ENCODE measurements around the gene PLAU. TPM values are rescaled to one million over a fixed set of nuclear protein-coding genes. Genes with fewer than 3 reads are reported as not detected.

PLAU gene
- total and polyA plus RNA-seq, 2 of the 13 experiments (the other 11 are each of a cell fraction or from before 2014, with no cell fraction given), result 0.45 to 11.2 TPM

- in situ Hi-C loops (cut with HindIII; ENCODE audit: extremely low pct_ligation_motif_present, low pct_unique_long_range_greater_than_20kb) (no loop called here), intact Hi-C loops (cut with micrococcal nuclease; ENCODE audit: unreplicated experiment) (no loop called here)
- CTCF ChIA-PET (ENCODE audit: low intra/inter-chr PET ratio, low total read pairs), result no interaction called here
- no peaks in the 10 kb centered on the region; the same call in 1 of the 2 replicates for H3K4me1 ChIP-seq (ENCODE audit: insufficient read depth, low read length)
- no peaks in the 10 kb centered on the region for H4K20me1 ChIP-seq (ENCODE audit: insufficient read depth, low read length)
- BruUV-seq (replicated peaks), result no TSS peak
- no peaks in the 10 kb centered on the region for H3K36me3 ChIP-seq (replicated peaks in 1 of 2; ENCODE audit: control insufficient read depth in 1 of 2, insufficient read depth in 2 of 2, low read length in 2 of 2)
- WGBS (ENCODE audit: low lambda C conversion rate), result 37% methylated on average over 6 of the region's 6 CpGs
- FAIRE-seq (no peak), ATAC-seq (no peak), DNase-seq (ENCODE audit: low spot score) (no peak)
- POLR2A ChIA-PET, result no interaction called here
- peaks cover 1 to 4% of the 10 kb centered on the region in 2 experiments; a peak in 2 of 5 replicates for H3K27me3 ChIP-seq (ENCODE audit: control insufficient read depth in 1 of 2, insufficient read depth in 2 of 2, low read length in 2 of 2)
- H3K9ac ChIP-seq (ENCODE audit: insufficient read depth, low read depth, low read length), result no peak overlapping the region
- no peak overlapping the region for H3K4me2 ChIP-seq (ENCODE audit: low read depth, low read length)
- TF ChIP-seq, protein P1, sequence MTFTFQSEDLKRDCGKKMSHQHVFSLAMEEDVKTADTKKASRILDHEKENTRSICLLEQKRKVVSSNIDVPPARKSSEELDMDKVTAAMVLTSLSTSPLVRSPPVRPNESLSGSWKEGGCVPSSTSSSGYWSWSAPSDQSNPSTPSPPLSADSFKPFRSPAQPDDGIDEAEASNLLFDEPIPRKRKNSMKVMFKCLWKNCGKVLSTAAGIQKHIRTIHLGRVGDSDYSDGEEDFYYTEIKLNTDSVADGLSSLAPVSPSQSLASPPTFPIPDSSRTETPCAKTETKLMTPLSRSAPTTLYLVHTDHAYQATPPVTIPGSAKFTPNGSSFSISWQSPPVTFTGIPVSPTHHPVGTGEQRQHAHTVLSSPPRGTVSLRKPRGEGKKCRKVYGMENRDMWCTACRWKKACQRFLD (CRISPR knock-in tag; IDR thresholded peaks at IDR 0.05; ENCODE audit: borderline replicate concordance), result no peak
- no peak for TF ChIP-seq MTF2 (CRISPR knock-in tag; IDR thresholded peaks at IDR 0.05; ENCODE audit: borderline replicate concordance)
- no peak for TF ChIP-seq PRPF4 (IDR thresholded peaks at IDR 0.05; ENCODE audit: low read depth, low read length, poor library complexity, severe bottlenecking)
- no peak for TF ChIP-seq GPN1 (CRISPR knock-in tag; IDR thresholded peaks at IDR 0.05; ENCODE audit: borderline replicate concordance)
- no peak for TF ChIP-seq SP4 (CRISPR knock-in tag; IDR thresholded peaks at IDR 0.05)
- TF ChIP-seq, protein P2, sequence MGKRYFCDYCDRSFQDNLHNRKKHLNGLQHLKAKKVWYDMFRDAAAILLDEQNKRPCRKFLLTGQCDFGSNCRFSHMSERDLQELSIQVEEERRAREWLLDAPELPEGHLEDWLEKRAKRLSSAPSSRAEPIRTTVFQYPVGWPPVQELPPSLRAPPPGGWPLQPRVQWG (CRISPR knock-in tag; IDR thresholded peaks at IDR 0.05; ENCODE audit: borderline replicate concordance, low read depth), result no peak
- TF ChIP-seq SOX6 (IDR thresholded peaks at IDR 0.05), result no peak
- TF ChIP-seq SOX6 (CRISPR knock-in tag; IDR thresholded peaks at IDR 0.05), result no peak
- H2AFZ ChIP-seq (ENCODE audit: low read length), result no peak overlapping the region
- no peak overlapping the region for H3K27ac ChIP-seq (ENCODE audit: extremely low read length, insufficient read depth, low read length)
- H3K79me2 ChIP-seq (ENCODE audit: insufficient read depth, low read length), result no peaks in the 10 kb centered on the region
- no peaks in the 10 kb centered on the region for H3K9me3 ChIP-seq (ENCODE audit: low read length)
- no peak overlapping the region for H3K4me3 ChIP-seq (replicated peaks in 1 of 3; ENCODE audit: insufficient read depth in 1 of 3, low read depth in 2 of 3, low read length in 3 of 3)
These were observed 11.3 kb downstream of the PLAU start for GRCh38 chr10:73922007-73922863.
